Upper lobe of right lung (tissue), 1 donor: Measurements from ENCODE around the gene ANKMY1. TPM values are rescaled to one million over a fixed set of nuclear protein-coding genes. Genes with fewer than 3 reads are reported as not detected.

Experiments
- ATAC-seq: fragments of 200-7000 bp; cut with Tn5 transposase; one replicate; pipeline ENCODE4 v1.9.1; 2020; ENCODE audit warnings: mild to moderate bottlenecking, moderate library complexity
- DNase-seq: peaks from one replicate; pipeline ENCODE4 v3.0.0-alpha.2; 2020
- H3K27ac ChIP-seq: fragments of 200-600 bp; one replicate; pipeline ENCODE4 v1.8.0; 2022
- H3K27me3 ChIP-seq: fragments of 200-600 bp; one replicate; pipeline ENCODE4 v1.8.0; 2022; ENCODE audit warnings: mild to moderate bottlenecking
- H3K36me3 ChIP-seq: fragments of 200-600 bp; one replicate; pipeline ENCODE4 v1.8.0; 2022
- H3K4me1 ChIP-seq: fragments of 200-600 bp; one replicate; pipeline ENCODE4 v1.8.0; 2022
- H3K4me3 ChIP-seq: fragments of 200-600 bp; one replicate; pipeline ENCODE4 v1.8.0; 2022; ENCODE audit warnings: mild to moderate bottlenecking
- H3K9me3 ChIP-seq: fragments of 200-600 bp; one replicate; pipeline ENCODE4 v1.8.0; 2022
- intact Hi-C: fragments of 100-400 bp; cut with DNase I; formaldehyde crosslinking; loops from one replicate; pipeline ENCODE4 v1.11.0; 2022
- total RNA-seq: library from RNA; stranded (reverse); fragmentation: NEBNext Ultra II Directional; extraction: Animal tissue kit (Norgen Biotek cat#: 25700); gene quantifications from one replicate; pipeline ENCODE4 v1.2.1, GENCODE V29; 2021
- TF ChIP-seq, protein P1 (sequence below): fragments of 200-600 bp; IDR thresholded peaks from one replicate; pipeline ENCODE4 v1.8.0; 2022; ENCODE audit warnings: antibody characterized with exemption
- donor health status: DM: no; HTN: yes; CAD: no; lungs with severe emphysema.

Gene ANKMY1
- total RNA-seq, 1 donor from 2014 or later: 19.3 TPM

DNA sequence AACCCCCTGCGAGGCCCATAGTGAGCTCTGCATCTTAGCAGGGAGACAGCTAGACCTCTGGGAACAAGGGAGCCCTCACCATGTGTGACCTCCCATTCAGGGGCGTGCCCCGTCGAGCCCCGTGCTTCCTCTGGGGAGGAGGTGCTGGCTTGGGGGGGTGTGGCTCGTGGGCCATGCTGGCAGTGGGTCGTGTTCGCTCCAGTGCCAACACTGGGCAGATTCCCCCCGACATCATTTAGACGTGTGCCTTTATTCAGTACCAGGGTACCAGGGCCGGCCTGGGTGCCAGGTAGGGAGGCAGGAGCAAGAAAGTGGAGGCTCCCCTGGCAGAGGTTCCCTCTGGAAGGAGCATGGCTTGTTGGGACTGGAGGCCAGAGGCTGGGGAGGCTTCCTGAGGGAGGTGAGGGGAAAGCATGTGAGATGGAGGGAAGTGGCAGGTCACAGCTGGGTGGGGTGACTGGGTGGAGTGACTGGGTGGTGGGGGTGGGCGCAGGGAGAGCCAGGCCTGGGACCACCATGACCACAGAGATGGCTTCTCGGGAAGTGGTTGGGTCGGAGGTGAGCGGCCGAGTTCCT is 107.2 kb downstream of the ANKMY1 start:
- DNase-seq: no peak
- ATAC-seq: no peak
- intact Hi-C loops: no loop called here
- Histone ChIP-seq H3K27me3 (peaks cover 25% of the 10 kb centered on the region), H3K4me1 (peaks cover 11% of the 10 kb centered on the region), H3K9me3 (no peaks in the 10 kb centered on the region), H3K36me3 (no peaks in the 10 kb centered on the region), H3K27ac (no peak overlapping the region), H3K4me3 (no peak overlapping the region)
- TF ChIP-seq, protein P1, sequence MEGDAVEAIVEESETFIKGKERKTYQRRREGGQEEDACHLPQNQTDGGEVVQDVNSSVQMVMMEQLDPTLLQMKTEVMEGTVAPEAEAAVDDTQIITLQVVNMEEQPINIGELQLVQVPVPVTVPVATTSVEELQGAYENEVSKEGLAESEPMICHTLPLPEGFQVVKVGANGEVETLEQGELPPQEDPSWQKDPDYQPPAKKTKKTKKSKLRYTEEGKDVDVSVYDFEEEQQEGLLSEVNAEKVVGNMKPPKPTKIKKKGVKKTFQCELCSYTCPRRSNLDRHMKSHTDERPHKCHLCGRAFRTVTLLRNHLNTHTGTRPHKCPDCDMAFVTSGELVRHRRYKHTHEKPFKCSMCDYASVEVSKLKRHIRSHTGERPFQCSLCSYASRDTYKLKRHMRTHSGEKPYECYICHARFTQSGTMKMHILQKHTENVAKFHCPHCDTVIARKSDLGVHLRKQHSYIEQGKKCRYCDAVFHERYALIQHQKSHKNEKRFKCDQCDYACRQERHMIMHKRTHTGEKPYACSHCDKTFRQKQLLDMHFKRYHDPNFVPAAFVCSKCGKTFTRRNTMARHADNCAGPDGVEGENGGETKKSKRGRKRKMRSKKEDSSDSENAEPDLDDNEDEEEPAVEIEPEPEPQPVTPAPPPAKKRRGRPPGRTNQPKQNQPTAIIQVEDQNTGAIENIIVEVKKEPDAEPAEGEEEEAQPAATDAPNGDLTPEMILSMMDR: no peak

DNA sequence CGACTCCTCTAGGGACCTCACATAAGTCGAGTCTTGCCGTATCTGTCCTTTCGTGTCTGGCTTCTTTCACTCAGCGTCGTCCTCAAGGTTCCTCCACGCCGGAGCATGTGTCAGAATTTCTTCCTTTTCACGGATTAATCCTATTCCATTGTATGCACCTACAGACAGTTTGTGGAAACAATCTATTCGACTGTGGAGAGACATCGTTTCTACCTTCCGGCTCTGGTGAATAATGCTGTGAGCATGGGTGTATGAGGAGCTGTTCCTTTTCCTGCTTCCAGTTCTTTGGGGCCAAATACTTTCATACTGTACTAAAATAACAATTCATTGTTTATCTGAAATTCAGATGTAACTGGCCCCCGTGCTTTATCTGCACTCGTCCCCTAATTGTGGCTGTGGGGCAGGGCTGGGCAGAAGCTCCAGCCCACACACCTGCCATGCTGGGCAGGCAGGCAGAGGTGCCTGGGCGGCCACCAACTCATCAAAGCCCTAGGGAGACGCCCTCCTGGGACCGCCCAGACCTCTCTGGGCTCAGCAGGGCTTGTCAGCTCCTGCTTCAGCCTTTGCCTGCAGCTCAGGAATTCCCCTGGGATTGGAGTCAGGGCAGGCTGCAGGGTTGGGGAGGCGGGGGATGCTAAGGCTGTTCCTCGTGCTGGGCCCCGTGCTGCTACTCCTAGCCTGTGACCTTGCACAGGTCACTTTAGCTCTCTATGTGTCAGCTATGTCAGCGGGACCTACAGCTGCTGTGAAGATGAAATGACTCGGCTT is 107.8 kb downstream of the ANKMY1 start:
- Histone ChIP-seq H3K36me3 (no peaks in the 10 kb centered on the region), H3K4me3 (no peak overlapping the region), H3K9me3 (no peaks in the 10 kb centered on the region), H3K27me3 (peaks cover 25% of the 10 kb centered on the region), H3K27ac (no peak overlapping the region), H3K4me1 (peaks cover 11% of the 10 kb centered on the region)
- ATAC-seq (no peak), DNase-seq (no peak)
- TF ChIP-seq, protein P1: no peak
- intact Hi-C loops: no loop called here

DNA sequence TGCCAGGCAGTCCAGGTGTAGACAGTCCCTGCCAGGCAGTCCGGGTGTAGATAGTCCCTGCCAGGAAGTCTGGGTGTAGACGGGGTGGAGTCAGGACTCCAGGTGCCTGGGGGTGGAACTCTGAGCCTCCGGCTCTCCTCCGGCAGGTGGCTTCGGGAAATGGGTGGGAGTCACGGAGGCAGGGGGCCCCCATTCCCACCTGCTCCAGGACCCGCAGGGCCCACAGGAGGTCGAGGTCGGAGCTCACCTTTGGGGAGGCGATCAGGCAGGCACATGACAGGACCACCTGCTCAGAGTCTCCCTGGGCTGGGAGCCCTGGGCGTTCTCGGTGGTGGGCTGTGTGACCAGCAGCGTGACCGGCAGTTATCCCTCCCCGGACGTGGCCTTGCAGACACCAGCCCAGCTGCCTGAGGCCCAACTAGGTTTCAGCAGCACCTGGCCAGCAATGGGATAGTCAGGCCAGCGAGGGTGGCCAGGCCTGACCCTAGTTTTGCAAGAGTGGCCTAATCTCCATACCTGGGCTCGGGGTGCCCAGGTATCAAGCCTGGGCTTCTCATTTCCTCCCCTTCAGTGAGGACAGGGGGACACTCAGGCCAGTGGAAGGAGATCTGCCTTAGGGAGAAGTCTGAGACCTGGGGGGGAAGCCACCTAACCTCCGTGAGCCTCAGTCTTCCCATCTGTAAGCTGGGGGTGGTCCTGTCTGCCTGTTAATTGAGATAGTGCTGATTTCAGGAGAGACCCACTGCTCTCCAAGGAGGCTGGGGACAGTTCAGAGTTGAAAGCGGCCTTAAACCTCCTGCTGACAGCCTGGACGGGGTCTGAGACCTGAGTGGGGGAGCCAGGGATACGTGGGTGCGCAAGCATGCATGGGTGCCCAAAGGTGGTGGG is 109.2 kb downstream of the ANKMY1 start:
- no peaks in the 10 kb centered on the region for H3K9me3 ChIP-seq
- ATAC-seq: no peak
- intact Hi-C loops: no loop called here
- peaks cover 5% of the 10 kb centered on the region for H3K4me1 ChIP-seq
- no peak overlapping the region for H3K4me3 ChIP-seq
- TF ChIP-seq, protein P1: no peak
- H3K27ac ChIP-seq: no peak overlapping the region
- peaks cover 16% of the 10 kb centered on the region for H3K27me3 ChIP-seq
- no peaks in the 10 kb centered on the region for H3K36me3 ChIP-seq
- DNase-seq: no peak

DNA sequence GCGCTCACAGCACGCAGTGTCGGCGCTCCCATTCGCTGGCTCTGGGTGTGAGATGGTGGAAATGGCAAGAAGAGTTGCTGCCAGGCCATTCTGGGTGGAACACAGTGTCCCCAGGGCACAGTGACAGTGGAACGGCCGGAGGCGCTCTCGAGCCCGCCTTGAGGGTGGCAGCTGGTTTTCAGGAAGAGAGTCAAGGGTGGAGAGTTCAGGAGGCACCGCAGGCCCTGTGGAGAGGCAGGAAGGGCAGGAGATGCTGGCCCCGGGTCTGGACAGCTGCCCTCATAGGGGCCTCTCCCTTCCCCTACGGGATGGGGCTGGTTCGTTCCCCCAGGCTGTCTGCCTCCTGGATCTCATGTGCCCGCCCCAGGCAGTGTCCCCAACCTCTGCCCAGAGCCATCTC is 109.9 kb downstream of the ANKMY1 start:
- TF ChIP-seq, protein P1: no peak
- H3K4me1 ChIP-seq: peaks cover 5% of the 10 kb centered on the region
- H3K27me3 ChIP-seq: peaks cover 16% of the 10 kb centered on the region
- H3K4me3 ChIP-seq: no peak overlapping the region
- no peak overlapping the region for H3K27ac ChIP-seq
- no peaks in the 10 kb centered on the region for H3K36me3 ChIP-seq
- ATAC-seq (no peak), DNase-seq (no peak)
- H3K9me3 ChIP-seq: no peaks in the 10 kb centered on the region
- intact Hi-C loops: no loop called here

DNA sequence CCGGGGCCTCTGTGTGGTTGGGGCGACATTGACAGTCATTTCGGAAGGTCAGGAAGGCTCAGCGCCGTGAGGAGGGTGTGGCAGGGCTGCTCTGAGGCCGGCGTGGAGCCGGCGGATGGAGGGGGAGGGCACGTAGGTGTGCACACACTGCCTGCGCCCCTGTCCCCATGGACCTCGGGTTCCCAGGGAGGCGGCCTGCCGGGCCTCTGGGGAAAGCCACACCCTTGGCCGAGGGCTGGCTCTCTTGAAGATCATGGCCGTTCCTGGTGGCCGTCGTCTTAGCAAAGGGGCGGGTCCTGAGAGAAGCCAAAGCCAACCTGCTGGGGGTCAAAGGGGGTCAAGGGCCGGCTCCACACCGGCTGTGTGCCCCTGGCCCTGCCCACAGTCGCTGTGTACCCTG is 110.5 kb downstream of the ANKMY1 start:
- no peaks in the 10 kb centered on the region for H3K9me3 ChIP-seq
- DNase-seq: no peak

More for the DNA sequence above, 110.5 kb downstream of the ANKMY1 start:
- Histone ChIP-seq H3K4me3 (no peak overlapping the region), H3K27ac (no peak overlapping the region), H3K27me3 (peaks cover 15% of the 10 kb centered on the region), H3K4me1 (peaks cover 5% of the 10 kb centered on the region), H3K36me3 (no peaks in the 10 kb centered on the region)
- intact Hi-C loops: no loop called here
- TF ChIP-seq, protein P1: no peak
- ATAC-seq: no peak
